Body of pancreas (tissue), 4 donors: ENCODE results near the gene TSPEAR.

Experiments
- POLR2A ChIP-seq, 3 donors: fragments of 450-650 bp; IDR thresholded peaks; one replicate each; pipeline ENCODE4 v1.6.1; 2016; ENCODE audit warnings: antibody characterized with exemption in 3 of 3, mild to moderate bottlenecking in 2 of 3
- TF ChIP-seq, protein P1 (sequence below), 7 experiments: fragments of 450-650 bp in 4 of 7; fragments of 200-600 bp in 3 of 7; sonication (generic) in 3 of 7; IDR thresholded peaks; one replicate each; pipeline ENCODE4 v1.5.1; 2016 to 2019; ENCODE audit warnings: antibody characterized with exemption in 7 of 7

GRCh38 chr21:44736291-44737004, 25.1 kb upstream of the TSPEAR start:
- TF ChIP-seq, protein P1, sequence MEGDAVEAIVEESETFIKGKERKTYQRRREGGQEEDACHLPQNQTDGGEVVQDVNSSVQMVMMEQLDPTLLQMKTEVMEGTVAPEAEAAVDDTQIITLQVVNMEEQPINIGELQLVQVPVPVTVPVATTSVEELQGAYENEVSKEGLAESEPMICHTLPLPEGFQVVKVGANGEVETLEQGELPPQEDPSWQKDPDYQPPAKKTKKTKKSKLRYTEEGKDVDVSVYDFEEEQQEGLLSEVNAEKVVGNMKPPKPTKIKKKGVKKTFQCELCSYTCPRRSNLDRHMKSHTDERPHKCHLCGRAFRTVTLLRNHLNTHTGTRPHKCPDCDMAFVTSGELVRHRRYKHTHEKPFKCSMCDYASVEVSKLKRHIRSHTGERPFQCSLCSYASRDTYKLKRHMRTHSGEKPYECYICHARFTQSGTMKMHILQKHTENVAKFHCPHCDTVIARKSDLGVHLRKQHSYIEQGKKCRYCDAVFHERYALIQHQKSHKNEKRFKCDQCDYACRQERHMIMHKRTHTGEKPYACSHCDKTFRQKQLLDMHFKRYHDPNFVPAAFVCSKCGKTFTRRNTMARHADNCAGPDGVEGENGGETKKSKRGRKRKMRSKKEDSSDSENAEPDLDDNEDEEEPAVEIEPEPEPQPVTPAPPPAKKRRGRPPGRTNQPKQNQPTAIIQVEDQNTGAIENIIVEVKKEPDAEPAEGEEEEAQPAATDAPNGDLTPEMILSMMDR (IDR thresholded peaks at IDR 0.05), result no peak
- no peak for TF ChIP-seq POLR2A (IDR thresholded peaks at IDR 0.05)
